ENCODE data around the gene SMIM33. TPM values are rescaled to one million over a fixed set of nuclear protein-coding genes. Genes with fewer than 3 reads are reported as not detected.

The SMIM33 gene
- total and polyA plus RNA-seq, 2 of the 13 experiments (the other 11 are each of a cell fraction or from before 2014, with no cell fraction given), result not detected

DNA sequence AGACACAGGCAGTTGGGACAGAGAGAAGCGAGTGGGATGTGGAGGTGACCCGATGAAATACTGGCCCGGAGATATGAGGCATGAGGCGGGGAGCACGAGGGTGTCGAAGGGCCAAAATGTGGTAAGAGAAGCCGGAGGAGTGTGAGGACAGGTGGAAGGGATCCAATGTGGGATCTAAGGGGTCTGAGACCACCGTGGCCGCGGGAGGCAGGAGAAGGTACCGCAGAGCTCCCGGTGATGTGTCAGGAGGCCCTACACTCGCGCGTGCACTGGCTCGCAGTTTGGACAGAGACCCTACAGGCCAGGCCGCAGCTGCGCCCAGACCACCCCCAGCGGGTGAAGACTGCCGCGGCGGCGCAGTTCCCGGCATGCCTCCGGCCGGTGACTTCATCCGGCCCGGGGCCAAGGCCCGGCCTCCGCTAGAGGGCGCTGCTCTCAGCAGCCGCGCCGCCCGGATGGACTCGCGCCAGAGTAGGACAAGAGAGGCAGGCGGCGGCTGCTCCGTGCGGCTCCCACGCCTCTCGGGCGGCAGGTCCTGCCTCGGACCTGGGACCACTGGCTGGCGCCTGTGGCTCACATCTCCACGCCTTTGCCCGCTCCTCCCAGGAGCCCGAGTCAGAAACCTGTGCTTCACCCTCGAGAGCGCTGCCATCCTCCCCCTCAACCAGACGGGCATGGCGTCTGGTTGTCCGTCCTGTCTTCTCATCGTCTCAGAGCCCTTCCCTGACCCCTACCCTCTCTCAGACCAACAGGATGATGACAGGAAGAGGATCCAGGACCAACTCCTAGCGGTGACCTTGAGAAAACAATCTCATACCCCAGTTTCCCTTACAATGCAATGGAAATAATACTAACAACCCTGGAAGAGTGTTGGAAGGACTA, 47.1 kb downstream of the SMIM33 start (continued):
- TF ChIP-seq KDM2A (CRISPR knock-in tag; IDR thresholded peaks at IDR 0.05; ENCODE audit: borderline replicate concordance, low read depth) (peak; percentile 99), ZNF776 (CRISPR knock-in tag; IDR thresholded peaks at IDR 0.05) (peak; percentile 84; the same call in 1 of the 2 replicates), PHF8 (CRISPR knock-in tag; IDR thresholded peaks at IDR 0.05) (peak; percentile 79), MZF1 (CRISPR knock-in tag; IDR thresholded peaks at IDR 0.05; ENCODE audit: borderline replicate concordance) (no peak), ZNF547 (CRISPR knock-in tag; IDR thresholded peaks at IDR 0.05) (peak; percentile 86; the same call in 1 of the 2 replicates), ARNTL (CRISPR knock-in tag; IDR thresholded peaks at IDR 0.05) (no peak), CEBPG (CRISPR knock-in tag; IDR thresholded peaks at IDR 0.05) (peak; percentile 67), HMGA1 (CRISPR knock-in tag; conservative IDR thresholded peaks at IDR 0.05) (no peak), DMAP1 (CRISPR knock-in tag; IDR thresholded peaks at IDR 0.05) (peak; percentile 82), ZNF276 (CRISPR knock-in tag; IDR thresholded peaks at IDR 0.05; ENCODE audit: low read depth) (no peak), PHF20 (CRISPR knock-in tag; IDR thresholded peaks at IDR 0.05) (peak; percentile 84), ZNF616 (CRISPR knock-in tag; IDR thresholded peaks at IDR 0.05; ENCODE audit: low read depth) (peak; percentile 71; the same call in 1 of the 2 replicates), HDAC2 (CRISPR knock-in tag; IDR thresholded peaks at IDR 0.05) (peak; percentile 64)
- TF ChIP-seq, protein P1, sequence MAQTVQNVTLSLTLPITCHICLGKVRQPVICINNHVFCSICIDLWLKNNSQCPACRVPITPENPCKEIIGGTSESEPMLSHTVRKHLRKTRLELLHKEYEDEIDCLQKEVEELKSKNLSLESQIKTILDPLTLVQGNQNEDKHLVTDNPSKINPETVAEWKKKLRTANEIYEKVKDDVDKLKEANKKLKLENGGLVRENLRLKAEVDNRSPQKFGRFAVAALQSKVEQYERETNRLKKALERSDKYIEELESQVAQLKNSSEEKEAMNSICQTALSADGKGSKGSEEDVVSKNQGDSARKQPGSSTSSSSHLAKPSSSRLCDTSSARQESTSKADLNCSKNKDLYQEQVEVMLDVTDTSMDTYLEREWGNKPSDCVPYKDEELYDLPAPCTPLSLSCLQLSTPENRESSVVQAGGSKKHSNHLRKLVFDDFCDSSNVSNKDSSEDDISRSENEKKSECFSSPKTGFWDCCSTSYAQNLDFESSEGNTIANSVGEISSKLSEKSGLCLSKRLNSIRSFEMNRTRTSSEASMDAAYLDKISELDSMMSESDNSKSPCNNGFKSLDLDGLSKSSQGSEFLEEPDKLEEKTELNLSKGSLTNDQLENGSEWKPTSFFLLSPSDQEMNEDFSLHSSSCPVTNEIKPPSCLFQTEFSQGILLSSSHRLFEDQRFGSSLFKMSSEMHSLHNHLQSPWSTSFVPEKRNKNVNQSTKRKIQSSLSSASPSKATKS (CRISPR knock-in tag; IDR thresholded peaks at IDR 0.05), result no peak
- TF ChIP-seq, protein P2, sequence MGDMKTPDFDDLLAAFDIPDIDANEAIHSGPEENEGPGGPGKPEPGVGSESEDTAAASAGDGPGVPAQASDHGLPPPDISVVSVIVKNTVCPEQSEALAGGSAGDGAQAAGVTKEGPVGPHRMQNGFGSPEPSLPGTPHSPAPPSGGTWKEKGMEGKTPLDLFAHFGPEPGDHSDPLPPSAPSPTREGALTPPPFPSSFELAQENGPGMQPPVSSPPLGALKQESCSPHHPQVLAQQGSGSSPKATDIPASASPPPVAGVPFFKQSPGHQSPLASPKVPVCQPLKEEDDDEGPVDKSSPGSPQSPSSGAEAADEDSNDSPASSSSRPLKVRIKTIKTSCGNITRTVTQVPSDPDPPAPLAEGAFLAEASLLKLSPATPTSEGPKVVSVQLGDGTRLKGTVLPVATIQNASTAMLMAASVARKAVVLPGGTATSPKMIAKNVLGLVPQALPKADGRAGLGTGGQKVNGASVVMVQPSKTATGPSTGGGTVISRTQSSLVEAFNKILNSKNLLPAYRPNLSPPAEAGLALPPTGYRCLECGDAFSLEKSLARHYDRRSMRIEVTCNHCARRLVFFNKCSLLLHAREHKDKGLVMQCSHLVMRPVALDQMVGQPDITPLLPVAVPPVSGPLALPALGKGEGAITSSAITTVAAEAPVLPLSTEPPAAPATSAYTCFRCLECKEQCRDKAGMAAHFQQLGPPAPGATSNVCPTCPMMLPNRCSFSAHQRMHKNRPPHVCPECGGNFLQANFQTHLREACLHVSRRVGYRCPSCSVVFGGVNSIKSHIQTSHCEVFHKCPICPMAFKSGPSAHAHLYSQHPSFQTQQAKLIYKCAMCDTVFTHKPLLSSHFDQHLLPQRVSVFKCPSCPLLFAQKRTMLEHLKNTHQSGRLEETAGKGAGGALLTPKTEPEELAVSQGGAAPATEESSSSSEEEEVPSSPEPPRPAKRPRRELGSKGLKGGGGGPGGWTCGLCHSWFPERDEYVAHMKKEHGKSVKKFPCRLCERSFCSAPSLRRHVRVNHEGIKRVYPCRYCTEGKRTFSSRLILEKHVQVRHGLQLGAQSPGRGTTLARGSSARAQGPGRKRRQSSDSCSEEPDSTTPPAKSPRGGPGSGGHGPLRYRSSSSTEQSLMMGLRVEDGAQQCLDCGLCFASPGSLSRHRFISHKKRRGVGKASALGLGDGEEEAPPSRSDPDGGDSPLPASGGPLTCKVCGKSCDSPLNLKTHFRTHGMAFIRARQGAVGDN (CRISPR knock-in tag; IDR thresholded peaks at IDR 0.05), result peak; percentile 100

Measured in HepG2 (cell line).